ENCODE data around the gene MAP6D1.

The MAP6D1 gene

DNA sequence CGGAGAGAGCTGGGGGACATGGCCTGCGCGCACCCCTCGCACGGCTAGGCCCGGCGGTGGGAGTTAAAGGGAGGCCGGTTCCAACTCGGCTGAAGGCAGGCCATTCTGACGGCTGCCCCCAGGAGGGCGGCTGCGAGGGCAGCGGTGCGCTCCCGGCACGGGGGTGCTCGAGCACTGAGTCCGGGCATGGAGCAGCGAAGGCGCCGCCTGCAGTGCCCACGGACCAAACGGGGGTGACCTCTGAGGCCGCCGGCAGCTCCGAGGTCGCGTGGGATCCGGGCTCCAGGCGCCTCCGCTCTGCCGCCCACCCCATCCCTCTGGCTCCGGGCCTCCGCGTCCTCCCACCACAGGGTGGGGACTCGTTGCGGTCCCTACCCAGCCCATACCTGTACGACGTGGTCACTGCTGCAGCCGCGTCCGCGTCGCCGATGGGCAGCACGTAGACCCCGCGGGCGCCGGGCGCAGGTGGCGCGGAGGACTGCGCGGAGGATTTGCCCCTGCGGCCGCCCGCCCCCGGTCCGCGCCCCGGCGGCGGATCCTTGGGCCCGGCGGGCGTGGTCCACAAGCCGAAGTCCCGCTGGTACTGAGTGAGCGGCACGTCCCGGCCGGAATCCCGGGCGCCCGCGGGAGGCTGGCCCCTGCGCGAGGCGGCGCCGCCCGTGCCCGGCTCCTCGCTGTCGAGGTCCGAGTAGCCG is 469 bp downstream of the MAP6D1 start:
- no peaks in the 10 kb centered on the region for H3K27me3 ChIP-seq (replicated peaks; ENCODE audit: control insufficient read depth, insufficient read depth, low read length, poor library complexity, severe bottlenecking)
- DNase-seq, result no peak
- peak overlapping the region; percentile 60 for H3K4me3 ChIP-seq (ENCODE audit: insufficient read depth, low read depth, low read length, poor library complexity, severe bottlenecking)
- no peaks in the 10 kb centered on the region for H3K9me3 ChIP-seq (ENCODE audit: control insufficient read depth, low read length)
- H3K27ac ChIP-seq (ENCODE audit: insufficient read depth, low read length, poor library complexity, severe bottlenecking), result no peak overlapping the region
- no peaks in the 10 kb centered on the region for H3K36me3 ChIP-seq (ENCODE audit: control insufficient read depth, insufficient read depth, low read length)
- peaks cover 7% of the 10 kb centered on the region for H3K4me1 ChIP-seq (ENCODE audit: control insufficient read depth, insufficient read depth, low read length, poor library complexity, severe bottlenecking)

DNA sequence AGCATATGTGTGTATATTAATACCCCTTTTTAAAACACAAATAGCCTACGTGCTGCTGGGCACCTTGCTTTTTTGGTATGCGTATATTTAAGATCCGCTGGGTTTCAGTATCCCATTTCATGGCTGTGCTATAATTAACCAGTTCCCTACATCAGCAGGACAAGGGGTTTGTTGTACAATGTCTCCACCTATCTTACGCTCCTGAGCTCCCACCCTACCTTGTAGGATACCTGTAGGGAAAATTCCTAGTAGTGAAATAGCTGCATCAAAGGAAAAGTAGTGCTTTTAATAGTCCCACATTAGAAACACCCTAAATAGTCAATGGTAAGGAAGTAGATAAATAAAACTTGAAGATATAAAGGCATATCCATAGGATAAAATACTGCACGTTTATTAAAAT is 1.4 kb downstream of the MAP6D1 start:
- Histone ChIP-seq H3K27ac (ENCODE audit: insufficient read depth, low read length, poor library complexity, severe bottlenecking) (no peak overlapping the region), H3K4me3 (ENCODE audit: insufficient read depth, low read depth, low read length, poor library complexity, severe bottlenecking) (no peak overlapping the region), H3K36me3 (ENCODE audit: control insufficient read depth, insufficient read depth, low read length) (no peaks in the 10 kb centered on the region), H3K4me1 (ENCODE audit: control insufficient read depth, insufficient read depth, low read length, poor library complexity, severe bottlenecking) (peaks cover 7% of the 10 kb centered on the region), H3K27me3 (replicated peaks; ENCODE audit: control insufficient read depth, insufficient read depth, low read length, poor library complexity, severe bottlenecking) (no peaks in the 10 kb centered on the region), H3K9me3 (ENCODE audit: control insufficient read depth, low read length) (no peaks in the 10 kb centered on the region)
- no peak for DNase-seq

DNA sequence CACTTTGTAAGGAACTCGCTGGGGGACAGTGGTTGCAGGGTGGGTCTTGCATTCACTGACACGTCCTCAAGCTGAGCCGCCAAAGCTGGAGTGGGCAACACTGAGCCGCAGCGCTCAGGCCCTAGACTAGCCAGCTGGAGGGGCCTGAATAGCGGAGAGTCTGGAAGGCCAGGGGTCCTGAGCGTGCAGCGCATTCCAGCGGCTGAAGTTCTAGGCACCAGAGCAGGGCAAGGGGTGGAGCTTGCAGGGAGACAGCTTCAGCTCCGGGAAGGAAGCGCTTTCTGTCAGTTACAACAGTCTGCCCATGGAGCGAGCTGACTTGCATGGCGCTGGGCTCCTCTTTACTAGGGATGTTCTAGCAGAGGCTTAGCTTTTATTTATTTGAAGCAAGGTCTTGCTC is 2.7 kb downstream of the MAP6D1 start:
- Histone ChIP-seq H3K4me1 (ENCODE audit: control insufficient read depth, insufficient read depth, low read length, poor library complexity, severe bottlenecking) (peaks cover 7% of the 10 kb centered on the region), H3K4me3 (ENCODE audit: insufficient read depth, low read depth, low read length, poor library complexity, severe bottlenecking) (no peak overlapping the region), H3K27ac (ENCODE audit: insufficient read depth, low read length, poor library complexity, severe bottlenecking) (no peak overlapping the region), H3K9me3 (ENCODE audit: control insufficient read depth, low read length) (no peaks in the 10 kb centered on the region), H3K27me3 (replicated peaks; ENCODE audit: control insufficient read depth, insufficient read depth, low read length, poor library complexity, severe bottlenecking) (no peaks in the 10 kb centered on the region), H3K36me3 (ENCODE audit: control insufficient read depth, insufficient read depth, low read length) (no peaks in the 10 kb centered on the region)
- no peak for DNase-seq

DNA sequence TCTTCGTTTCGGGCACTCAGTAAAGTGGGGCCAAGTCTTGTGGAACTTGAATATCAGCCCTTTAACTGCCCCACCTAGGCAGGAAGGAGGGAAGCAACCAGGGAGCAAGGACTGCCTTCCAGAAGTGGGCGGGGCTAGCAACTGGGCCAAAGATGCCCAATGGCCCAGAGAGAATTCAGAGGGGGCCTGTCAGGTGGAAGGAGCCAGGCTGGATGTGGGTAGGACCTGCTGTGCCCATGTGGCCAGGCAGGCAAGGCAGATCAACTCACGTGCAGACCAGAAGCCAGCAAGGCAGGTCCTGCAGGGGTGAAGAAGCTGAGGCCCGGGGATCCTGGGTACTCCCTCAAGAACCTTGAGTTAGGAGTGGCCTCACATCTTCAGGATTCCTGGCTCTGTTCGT is 5.5 kb downstream of the MAP6D1 start:
- no peaks in the 10 kb centered on the region for H3K9me3 ChIP-seq (ENCODE audit: control insufficient read depth, low read length)
- H3K4me3 ChIP-seq (ENCODE audit: insufficient read depth, low read depth, low read length, poor library complexity, severe bottlenecking), result no peak overlapping the region
- peaks cover 7% of the 10 kb centered on the region for H3K4me1 ChIP-seq (ENCODE audit: control insufficient read depth, insufficient read depth, low read length, poor library complexity, severe bottlenecking)
- no peak for DNase-seq
- no peak overlapping the region for H3K27ac ChIP-seq (ENCODE audit: insufficient read depth, low read length, poor library complexity, severe bottlenecking)
- H3K27me3 ChIP-seq (replicated peaks; ENCODE audit: control insufficient read depth, insufficient read depth, low read length, poor library complexity, severe bottlenecking), result no peaks in the 10 kb centered on the region
- H3K36me3 ChIP-seq (ENCODE audit: control insufficient read depth, insufficient read depth, low read length), result no peaks in the 10 kb centered on the region

DNA sequence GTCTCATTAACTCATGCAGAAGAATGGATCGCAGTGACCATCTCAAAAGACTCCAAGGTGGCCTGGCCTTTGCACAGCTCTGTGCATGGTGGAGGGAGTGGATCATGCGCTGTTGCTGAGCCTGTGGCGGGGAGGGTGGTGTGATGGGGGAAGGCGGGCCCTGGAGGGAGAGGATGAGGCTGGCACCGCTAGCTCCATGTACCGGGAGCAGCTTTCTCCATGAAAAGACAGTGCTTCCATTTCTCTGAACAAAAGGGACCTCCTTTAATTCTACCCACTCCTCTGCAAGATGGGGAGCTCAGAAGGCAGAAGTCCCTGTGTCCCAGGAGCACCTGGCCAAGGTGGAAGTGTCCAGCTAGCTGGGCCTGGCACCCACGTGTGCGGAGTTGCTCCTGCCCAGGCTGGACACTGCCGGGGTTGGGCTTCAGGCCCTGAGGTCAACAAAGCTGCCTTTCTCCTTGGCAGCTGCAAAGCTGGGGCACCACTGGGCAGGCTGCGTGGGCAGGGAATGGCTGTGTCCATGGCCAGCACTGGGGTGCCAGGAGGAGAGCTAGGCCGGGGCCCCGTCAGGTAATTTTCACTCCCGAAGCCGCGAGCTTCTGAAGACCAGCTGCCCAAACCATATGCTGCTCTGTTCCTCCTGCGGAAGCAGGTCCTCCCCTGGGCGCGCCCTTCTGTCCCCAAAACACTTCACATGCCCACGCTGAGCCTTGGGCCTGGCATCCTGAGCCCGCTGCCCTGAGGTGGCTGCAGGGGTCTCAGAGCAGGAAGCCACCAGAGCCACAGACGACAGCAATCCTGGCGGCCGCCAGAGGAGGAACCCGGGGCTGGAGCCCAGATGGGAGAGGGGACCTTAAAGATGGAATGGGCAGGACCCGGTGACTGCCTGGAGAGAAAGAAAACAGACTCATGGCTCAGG is 6.4 kb downstream of the MAP6D1 start:
- Histone ChIP-seq H3K36me3 (ENCODE audit: control insufficient read depth, insufficient read depth, low read length) (no peaks in the 10 kb centered on the region), H3K27me3 (replicated peaks; ENCODE audit: control insufficient read depth, insufficient read depth, low read length, poor library complexity, severe bottlenecking) (no peaks in the 10 kb centered on the region), H3K4me3 (ENCODE audit: insufficient read depth, low read depth, low read length, poor library complexity, severe bottlenecking) (no peak overlapping the region), H3K9me3 (ENCODE audit: control insufficient read depth, low read length) (no peaks in the 10 kb centered on the region), H3K27ac (ENCODE audit: insufficient read depth, low read length, poor library complexity, severe bottlenecking) (no peak overlapping the region), H3K4me1 (ENCODE audit: control insufficient read depth, insufficient read depth, low read length, poor library complexity, severe bottlenecking) (no peaks in the 10 kb centered on the region)
- no peak for DNase-seq

DNA sequence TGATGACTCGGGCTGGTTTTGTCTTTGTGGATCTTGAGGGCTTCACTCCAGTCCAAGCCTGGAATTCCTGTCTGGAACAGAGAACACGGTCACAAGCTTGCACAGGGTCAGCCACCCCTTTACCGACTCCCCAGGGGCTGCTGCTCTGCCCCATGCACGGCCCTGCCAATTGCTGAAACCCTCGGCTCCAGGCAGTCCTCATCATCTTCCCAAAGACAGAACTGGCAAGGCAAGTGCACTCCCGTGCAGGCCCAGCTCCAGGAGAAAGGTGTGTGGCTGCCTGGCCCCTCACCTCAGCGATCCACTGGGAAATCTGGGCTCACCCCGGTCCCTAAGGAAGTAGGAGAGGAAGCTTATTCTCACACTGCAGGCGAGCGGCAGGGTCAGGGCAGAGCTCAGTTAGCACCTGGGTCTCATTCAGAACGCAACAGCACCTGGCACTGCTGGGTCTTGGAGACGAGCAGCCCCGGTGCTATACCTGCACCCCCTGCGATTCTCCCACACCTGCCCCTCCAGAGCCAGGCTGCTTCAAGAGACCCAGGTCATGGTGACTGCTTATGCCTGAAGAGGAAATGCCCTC is 7.2 kb downstream of the MAP6D1 start:
- Histone ChIP-seq H3K27ac (ENCODE audit: insufficient read depth, low read length, poor library complexity, severe bottlenecking) (no peak overlapping the region), H3K4me3 (ENCODE audit: insufficient read depth, low read depth, low read length, poor library complexity, severe bottlenecking) (no peak overlapping the region), H3K36me3 (ENCODE audit: control insufficient read depth, insufficient read depth, low read length) (no peaks in the 10 kb centered on the region), H3K9me3 (ENCODE audit: control insufficient read depth, low read length) (no peaks in the 10 kb centered on the region), H3K4me1 (ENCODE audit: control insufficient read depth, insufficient read depth, low read length, poor library complexity, severe bottlenecking) (no peaks in the 10 kb centered on the region), H3K27me3 (replicated peaks; ENCODE audit: control insufficient read depth, insufficient read depth, low read length, poor library complexity, severe bottlenecking) (no peaks in the 10 kb centered on the region)
- no peak for DNase-seq

DNA sequence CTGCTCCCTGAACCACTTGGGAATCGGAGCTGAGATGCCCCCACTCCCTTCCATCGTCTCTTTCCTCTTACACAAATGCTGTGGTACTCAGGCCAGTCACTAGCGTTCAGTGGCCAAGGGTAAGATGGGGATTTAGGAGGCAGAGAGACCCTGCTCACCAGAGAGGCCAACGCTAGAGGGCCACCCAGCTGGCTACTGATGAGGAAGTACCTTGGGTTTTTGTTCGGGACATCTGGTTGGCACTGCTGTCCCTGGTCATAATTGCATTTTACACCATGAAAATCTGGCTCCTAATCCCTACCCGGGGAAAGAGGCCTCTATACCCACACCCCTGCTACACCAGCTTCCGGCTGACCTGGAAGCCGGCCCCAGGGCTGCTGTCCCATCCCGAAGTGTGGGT is 7.7 kb downstream of the MAP6D1 start:
- no peaks in the 10 kb centered on the region for H3K27me3 ChIP-seq (replicated peaks; ENCODE audit: control insufficient read depth, insufficient read depth, low read length, poor library complexity, severe bottlenecking)
- DNase-seq, result no peak
- H3K9me3 ChIP-seq (ENCODE audit: control insufficient read depth, low read length), result no peaks in the 10 kb centered on the region
- H3K4me3 ChIP-seq (ENCODE audit: insufficient read depth, low read depth, low read length, poor library complexity, severe bottlenecking), result no peak overlapping the region
- no peak overlapping the region for H3K27ac ChIP-seq (ENCODE audit: insufficient read depth, low read length, poor library complexity, severe bottlenecking)
- H3K36me3 ChIP-seq (ENCODE audit: control insufficient read depth, insufficient read depth, low read length), result no peaks in the 10 kb centered on the region
- H3K4me1 ChIP-seq (ENCODE audit: control insufficient read depth, insufficient read depth, low read length, poor library complexity, severe bottlenecking), result no peaks in the 10 kb centered on the region

DNA sequence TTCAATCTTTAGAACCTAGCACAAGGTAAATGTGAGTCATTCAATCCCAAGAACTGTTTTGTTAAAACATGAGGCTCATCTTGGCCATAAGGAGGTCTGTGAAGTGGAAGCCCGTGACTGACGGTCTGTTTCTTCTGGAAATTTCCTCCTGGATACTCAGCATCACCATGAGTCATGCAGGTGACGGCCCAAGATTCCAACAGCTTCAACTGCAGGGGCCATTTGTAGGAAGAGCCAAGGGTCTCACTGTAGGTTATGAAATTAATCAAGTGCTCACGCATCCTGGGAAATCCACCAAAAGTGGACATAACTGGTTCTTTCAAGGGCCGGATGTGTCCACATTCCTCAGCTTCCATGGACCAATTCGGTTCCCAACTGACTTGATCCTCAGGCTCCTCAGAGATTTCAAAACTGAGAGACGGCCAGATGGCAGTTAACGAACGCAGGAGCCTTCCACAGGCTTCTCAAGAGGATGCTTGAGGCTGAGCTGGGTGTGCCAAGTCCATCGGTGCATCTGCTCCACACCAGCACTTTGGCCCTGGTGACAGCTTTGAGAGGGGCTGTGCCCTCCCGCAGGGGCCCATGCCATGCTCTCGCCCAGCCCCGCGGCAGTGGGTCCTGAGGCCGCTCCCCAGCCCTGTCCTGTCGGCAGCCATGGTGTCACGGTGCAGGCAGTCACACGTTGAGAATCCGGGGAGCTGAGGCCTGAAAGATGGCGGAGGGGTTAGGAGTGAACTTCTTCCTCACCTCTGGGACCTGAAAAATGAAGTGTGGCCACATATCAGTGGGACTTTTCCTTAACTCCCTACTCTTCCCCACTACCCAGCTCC is 8.5 kb downstream of the MAP6D1 start:
- DNase-seq, result no peak
- Histone ChIP-seq H3K36me3 (ENCODE audit: control insufficient read depth, insufficient read depth, low read length) (no peaks in the 10 kb centered on the region), H3K4me1 (ENCODE audit: control insufficient read depth, insufficient read depth, low read length, poor library complexity, severe bottlenecking) (no peaks in the 10 kb centered on the region), H3K27ac (ENCODE audit: insufficient read depth, low read length, poor library complexity, severe bottlenecking) (no peak overlapping the region), H3K9me3 (ENCODE audit: control insufficient read depth, low read length) (no peaks in the 10 kb centered on the region), H3K4me3 (ENCODE audit: insufficient read depth, low read depth, low read length, poor library complexity, severe bottlenecking) (no peak overlapping the region), H3K27me3 (replicated peaks; ENCODE audit: control insufficient read depth, insufficient read depth, low read length, poor library complexity, severe bottlenecking) (no peaks in the 10 kb centered on the region)

DNA sequence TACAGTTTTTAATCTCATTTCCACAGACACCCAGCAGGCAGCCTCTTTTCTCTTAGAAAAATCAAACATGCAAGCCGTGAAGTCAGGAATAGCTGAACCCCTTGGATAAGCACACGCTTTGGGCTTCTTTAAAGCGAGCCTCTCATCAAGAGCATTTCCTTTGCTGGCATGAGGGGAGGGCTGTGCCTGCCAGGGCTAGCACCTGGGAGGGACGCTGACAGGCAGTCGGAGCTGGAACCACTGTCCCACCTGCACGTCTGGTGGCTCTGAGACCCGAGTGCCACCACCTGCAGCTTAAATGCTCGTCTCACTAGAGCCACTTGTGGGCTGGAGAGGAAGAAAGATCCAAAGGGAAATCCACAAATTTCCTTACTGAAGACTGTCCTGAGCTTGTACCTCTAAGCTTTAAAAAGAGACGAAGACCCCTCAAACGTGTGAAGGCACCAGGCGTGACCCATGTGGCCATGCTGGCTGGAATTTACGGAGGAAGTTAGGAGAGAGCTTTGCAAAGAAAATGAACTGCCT is 9.4 kb downstream of the MAP6D1 start:
- Histone ChIP-seq H3K4me3 (ENCODE audit: insufficient read depth, low read depth, low read length, poor library complexity, severe bottlenecking) (peak overlapping the region; percentile 1), H3K4me1 (ENCODE audit: control insufficient read depth, insufficient read depth, low read length, poor library complexity, severe bottlenecking) (no peaks in the 10 kb centered on the region), H3K27me3 (replicated peaks; ENCODE audit: control insufficient read depth, insufficient read depth, low read length, poor library complexity, severe bottlenecking) (no peaks in the 10 kb centered on the region), H3K36me3 (ENCODE audit: control insufficient read depth, insufficient read depth, low read length) (peaks cover under 1% of the 10 kb centered on the region), H3K9me3 (ENCODE audit: control insufficient read depth, low read length) (no peaks in the 10 kb centered on the region), H3K27ac (ENCODE audit: insufficient read depth, low read length, poor library complexity, severe bottlenecking) (no peak overlapping the region)
- DNase-seq, result no peak
